ENCODE measurements around the gene CBR3.
A peak's percentile ranks its signal among the peaks of the same experiment; 100 is the strongest.
"Not testable (repeated sequence)": the region's sequence is repeated elsewhere in the genome, so short reads cannot be mapped to it uniquely, and the experiment has no call there.

The CBR3 gene

GRCh38 chr21:36135391-36136102, 668 bp downstream of the CBR3 start (continued):
- TF ChIP-seq RARB (CRISPR knock-in tag; IDR thresholded peaks at IDR 0.05), result no peak
- TF ChIP-seq, protein P1, sequence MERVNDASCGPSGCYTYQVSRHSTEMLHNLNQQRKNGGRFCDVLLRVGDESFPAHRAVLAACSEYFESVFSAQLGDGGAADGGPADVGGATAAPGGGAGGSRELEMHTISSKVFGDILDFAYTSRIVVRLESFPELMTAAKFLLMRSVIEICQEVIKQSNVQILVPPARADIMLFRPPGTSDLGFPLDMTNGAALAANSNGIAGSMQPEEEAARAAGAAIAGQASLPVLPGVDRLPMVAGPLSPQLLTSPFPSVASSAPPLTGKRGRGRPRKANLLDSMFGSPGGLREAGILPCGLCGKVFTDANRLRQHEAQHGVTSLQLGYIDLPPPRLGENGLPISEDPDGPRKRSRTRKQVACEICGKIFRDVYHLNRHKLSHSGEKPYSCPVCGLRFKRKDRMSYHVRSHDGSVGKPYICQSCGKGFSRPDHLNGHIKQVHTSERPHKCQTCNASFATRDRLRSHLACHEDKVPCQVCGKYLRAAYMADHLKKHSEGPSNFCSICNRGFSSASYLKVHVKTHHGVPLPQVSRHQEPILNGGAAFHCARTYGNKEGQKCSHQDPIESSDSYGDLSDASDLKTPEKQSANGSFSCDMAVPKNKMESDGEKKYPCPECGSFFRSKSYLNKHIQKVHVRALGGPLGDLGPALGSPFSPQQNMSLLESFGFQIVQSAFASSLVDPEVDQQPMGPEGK (CRISPR knock-in tag; IDR thresholded peaks at IDR 0.05; ENCODE audit: borderline replicate concordance), result no peak
- no peak for TF ChIP-seq OSR1 (CRISPR knock-in tag; IDR thresholded peaks at IDR 0.05)
- TF ChIP-seq ESRRG (CRISPR knock-in tag; IDR thresholded peaks at IDR 0.05), result no peak
- TF ChIP-seq ISL1 (CRISPR knock-in tag; IDR thresholded peaks at IDR 0.05), result no peak
- TF ChIP-seq ARNTL (CRISPR knock-in tag; IDR thresholded peaks at IDR 0.05; ENCODE audit: borderline replicate concordance, low read depth), result no peak
- TF ChIP-seq, protein P2, sequence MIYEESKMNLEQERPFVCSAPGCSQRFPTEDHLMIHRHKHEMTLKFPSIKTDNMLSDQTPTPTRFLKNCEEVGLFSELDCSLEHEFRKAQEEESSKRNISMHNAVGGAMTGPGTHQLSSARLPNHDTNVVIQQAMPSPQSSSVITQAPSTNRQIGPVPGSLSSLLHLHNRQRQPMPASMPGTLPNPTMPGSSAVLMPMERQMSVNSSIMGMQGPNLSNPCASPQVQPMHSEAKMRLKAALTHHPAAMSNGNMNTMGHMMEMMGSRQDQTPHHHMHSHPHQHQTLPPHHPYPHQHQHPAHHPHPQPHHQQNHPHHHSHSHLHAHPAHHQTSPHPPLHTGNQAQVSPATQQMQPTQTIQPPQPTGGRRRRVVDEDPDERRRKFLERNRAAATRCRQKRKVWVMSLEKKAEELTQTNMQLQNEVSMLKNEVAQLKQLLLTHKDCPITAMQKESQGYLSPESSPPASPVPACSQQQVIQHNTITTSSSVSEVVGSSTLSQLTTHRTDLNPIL (CRISPR knock-in tag; IDR thresholded peaks at IDR 0.05; ENCODE audit: low read depth), result no peak

- not testable (repeated sequence) for ATAC-seq
Observed at GRCh38 chr21:36139791-36140190, 4.9 kb downstream of the CBR3 start.

DNA sequence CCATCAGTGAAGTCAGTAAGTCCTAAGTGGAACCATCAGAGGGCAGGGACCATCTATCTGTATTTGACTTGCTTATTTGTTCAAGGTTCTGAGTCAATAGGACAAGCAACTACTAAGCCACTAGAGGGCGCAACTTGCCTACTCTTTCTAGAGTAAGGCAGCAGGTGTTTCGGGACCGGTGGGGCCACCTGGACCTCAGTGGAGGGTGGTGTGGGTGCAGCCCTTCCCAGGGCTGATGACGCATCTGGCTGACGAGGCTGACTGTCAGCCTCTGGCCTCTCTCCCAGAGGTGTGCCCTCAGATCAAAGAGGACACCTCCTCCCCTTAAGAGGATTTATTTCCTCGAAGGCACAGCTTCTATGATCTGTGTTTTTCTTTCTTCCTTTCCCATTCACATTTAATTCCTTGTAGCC, 6.6 kb downstream of the CBR3 start:
- peak; percentile 98 for ATAC-seq
- peak; percentile 69; the same call in 1 of the 2 replicates for TF ChIP-seq SNAI2 (CRISPR knock-in tag; IDR thresholded peaks at IDR 0.05)
- TF ChIP-seq OSR1 (CRISPR knock-in tag; IDR thresholded peaks at IDR 0.05), result no peak

DNA sequence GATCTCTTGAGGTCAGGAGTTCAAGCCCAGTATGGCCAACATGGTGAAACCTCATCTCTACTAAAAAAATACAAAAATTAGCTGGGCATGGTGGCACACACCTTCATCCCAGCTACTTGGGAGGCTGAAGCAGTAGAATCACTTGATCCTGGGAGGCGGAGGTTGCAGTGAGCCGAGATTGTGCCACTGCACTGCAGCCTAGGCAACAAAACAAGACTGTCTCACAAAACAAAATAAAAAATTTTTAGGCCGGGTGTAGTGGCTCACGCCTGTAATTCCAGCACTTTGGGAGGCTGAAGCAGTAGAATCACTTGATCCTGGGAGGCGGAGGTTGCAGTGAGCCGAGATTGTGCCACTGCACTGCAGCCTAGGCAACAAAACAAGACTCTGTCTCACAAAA, 9.4 kb downstream of the CBR3 start:
- ATAC-seq, result not testable (repeated sequence)

- TF ChIP-seq ZC3H10 (CRISPR knock-in tag; IDR thresholded peaks at IDR 0.05), result no peak
- no peak for TF ChIP-seq ZFP3 (CRISPR knock-in tag; IDR thresholded peaks at IDR 0.05)
- TF ChIP-seq ISL1 (CRISPR knock-in tag; IDR thresholded peaks at IDR 0.05), result no peak
- TF ChIP-seq ESRRG (CRISPR knock-in tag; IDR thresholded peaks at IDR 0.05), result no peak
- TF ChIP-seq, protein P3, sequence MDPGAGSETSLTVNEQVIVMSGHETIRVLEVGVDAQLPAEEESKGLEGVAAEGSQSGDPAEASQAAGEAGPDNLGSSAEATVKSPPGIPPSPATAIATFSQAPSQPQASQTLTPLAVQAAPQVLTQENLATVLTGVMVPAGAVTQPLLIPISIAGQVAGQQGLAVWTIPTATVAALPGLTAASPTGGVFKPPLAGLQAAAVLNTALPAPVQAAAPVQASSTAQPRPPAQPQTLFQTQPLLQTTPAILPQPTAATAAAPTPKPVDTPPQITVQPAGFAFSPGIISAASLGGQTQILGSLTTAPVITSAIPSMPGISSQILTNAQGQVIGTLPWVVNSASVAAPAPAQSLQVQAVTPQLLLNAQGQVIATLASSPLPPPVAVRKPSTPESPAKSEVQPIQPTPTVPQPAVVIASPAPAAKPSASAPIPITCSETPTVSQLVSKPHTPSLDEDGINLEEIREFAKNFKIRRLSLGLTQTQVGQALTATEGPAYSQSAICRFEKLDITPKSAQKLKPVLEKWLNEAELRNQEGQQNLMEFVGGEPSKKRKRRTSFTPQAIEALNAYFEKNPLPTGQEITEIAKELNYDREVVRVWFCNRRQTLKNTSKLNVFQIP (CRISPR knock-in tag; IDR thresholded peaks at IDR 0.05; ENCODE audit: borderline replicate concordance, low read depth), result no peak
- no peak for TF ChIP-seq SNAI2 (CRISPR knock-in tag; IDR thresholded peaks at IDR 0.05)
- no peak for TF ChIP-seq CSRNP3 (CRISPR knock-in tag; IDR thresholded peaks at IDR 0.05)
- TF ChIP-seq RARB (CRISPR knock-in tag; IDR thresholded peaks at IDR 0.05), result no peak
- TF ChIP-seq TCF4 (CRISPR knock-in tag; IDR thresholded peaks at IDR 0.05; ENCODE audit: borderline replicate concordance), result no peak
- TF ChIP-seq OSR1 (CRISPR knock-in tag; IDR thresholded peaks at IDR 0.05), result no peak
- TF ChIP-seq PPARA (CRISPR knock-in tag; IDR thresholded peaks at IDR 0.05; ENCODE audit: borderline replicate concordance), result no peak
- no peak for TF ChIP-seq TSHZ2 (CRISPR knock-in tag; IDR thresholded peaks at IDR 0.05)
- no peak for TF ChIP-seq ZNF8 (CRISPR knock-in tag; IDR thresholded peaks at IDR 0.05)
- TF ChIP-seq ZNF70 (CRISPR knock-in tag; IDR thresholded peaks at IDR 0.05), result no peak
- no peak for TF ChIP-seq ZFP30 (CRISPR knock-in tag; IDR thresholded peaks at IDR 0.05)
- TF ChIP-seq, protein P2 (CRISPR knock-in tag; IDR thresholded peaks at IDR 0.05; ENCODE audit: low read depth), result no peak
- TF ChIP-seq BACH2 (CRISPR knock-in tag; IDR thresholded peaks at IDR 0.05; ENCODE audit: borderline replicate concordance), result no peak
- no peak for TF ChIP-seq TOX (CRISPR knock-in tag; IDR thresholded peaks at IDR 0.05; ENCODE audit: borderline replicate concordance)
- no peak for TF ChIP-seq ARNTL (CRISPR knock-in tag; IDR thresholded peaks at IDR 0.05; ENCODE audit: borderline replicate concordance, low read depth)
- no peak for ATAC-seq
Observed at GRCh38 chr21:36145259-36145658, 10.4 kb downstream of the CBR3 start.

Measured in SK-N-SH treated with all-trans-retinoic acid at 6 μM for 48 hours (cell line).